IPS DF 6.9 (cell line): ENCODE results near the gene FMNL3.

Experiments
- DNase-seq: peaks from one replicate; pipeline ENCODE4 v3.0.0-alpha.2; 2013; ENCODE audit warnings: low read depth, low spot score
- H3K27ac ChIP-seq: one replicate; pipeline ENCODE4 v1.5.1; 2013; ENCODE audit warnings: low read length, control low read depth
- H3K27me3 ChIP-seq: 2 replicates; pipeline ENCODE4 v1.6.1; 2013; ENCODE audit warnings: mild to moderate bottlenecking, low read length; ENCODE audit not compliant: control insufficient read depth, insufficient read depth
- H3K36me3 ChIP-seq: 2 replicates; pipeline ENCODE4 v1.6.1; 2013; ENCODE audit warnings: low read length; ENCODE audit not compliant: control insufficient read depth, insufficient read depth
- H3K4me1 ChIP-seq: 2 replicates; pipeline ENCODE4 v1.6.1; 2013; ENCODE audit warnings: low read length; ENCODE audit not compliant: control insufficient read depth, insufficient read depth
- H3K4me3 ChIP-seq: 2 replicates; pipeline ENCODE4 v1.5.1; 2013; ENCODE audit warnings: mild to moderate bottlenecking, low read length
- H3K9me3 ChIP-seq: 2 replicates; pipeline ENCODE4 v1.6.1; 2013; ENCODE audit warnings: low read length, inconsistent platforms; ENCODE audit not compliant: control insufficient read depth, insufficient read depth
- WGBS: extraction: QIAGEN DNeasy Blood & Tissue Kit; methylation state at CpG from one replicate; pipeline ENCODE4 v1.1.7; 2013; ENCODE audit warnings: mixed read lengths, missing lambda C conversion rate; ENCODE audit not compliant: insufficient read length, insufficient coverage; 5-methylcytosine and 5-hydroxymethylcytosine counted together

FMNL3 gene

GRCh38 chr12:49674318-49674981 is 32.8 kb downstream of the FMNL3 start:
- H3K27ac ChIP-seq = no peak overlapping the region
- H3K4me1 ChIP-seq = peaks cover 9% of the 10 kb centered on the region
- H3K4me3 ChIP-seq = no peak overlapping the region
- no peaks in the 10 kb centered on the region for H3K9me3 ChIP-seq
- no CpG with 5 or more reads among the region's 4 CpGs for WGBS
- H3K36me3 ChIP-seq = no peaks in the 10 kb centered on the region
- no peaks in the 10 kb centered on the region for H3K27me3 ChIP-seq
- DNase-seq = no peak

- peak; percentile 16 for DNase-seq
- Histone ChIP-seq H3K9me3 (no peaks in the 10 kb centered on the region), H3K27ac (no peak overlapping the region), H3K36me3 (no peaks in the 10 kb centered on the region), H3K4me3 (no peak overlapping the region), H3K27me3 (no peaks in the 10 kb centered on the region), H3K4me1 (peaks cover 9% of the 10 kb centered on the region)
- no CpG with 5 or more reads among the region's 13 CpGs for WGBS
Observed at GRCh38 chr12:49673446-49674317, 33.5 kb downstream of the FMNL3 start.

GRCh38 chr12:49672301-49673217 is 34.6 kb downstream of the FMNL3 start:
- no peak overlapping the region for H3K27ac ChIP-seq
- no peaks in the 10 kb centered on the region for H3K9me3 ChIP-seq
- H3K4me1 ChIP-seq = peaks cover 9% of the 10 kb centered on the region
- no peaks in the 10 kb centered on the region for H3K36me3 ChIP-seq
- DNase-seq = no peak
- WGBS = no CpG with 5 or more reads among the region's 5 CpGs
- H3K27me3 ChIP-seq = no peaks in the 10 kb centered on the region
- H3K4me3 ChIP-seq = no peak overlapping the region

GRCh38 chr12:49671031-49671765 is 36.0 kb downstream of the FMNL3 start:
- no peaks in the 10 kb centered on the region for H3K9me3 ChIP-seq
- DNase-seq = no peak
- H3K36me3 ChIP-seq = no peaks in the 10 kb centered on the region
- H3K4me1 ChIP-seq = peaks cover 9% of the 10 kb centered on the region
- H3K27me3 ChIP-seq = no peaks in the 10 kb centered on the region
- no peak overlapping the region for H3K4me3 ChIP-seq
- no CpG with 5 or more reads among the region's 5 CpGs for WGBS
- H3K27ac ChIP-seq = no peak overlapping the region

- no peak overlapping the region for H3K4me3 ChIP-seq
- H3K27me3 ChIP-seq = no peaks in the 10 kb centered on the region
- no peaks in the 10 kb centered on the region for H3K9me3 ChIP-seq
- H3K27ac ChIP-seq = no peak overlapping the region
- peaks cover 9% of the 10 kb centered on the region for H3K4me1 ChIP-seq
- no peaks in the 10 kb centered on the region for H3K36me3 ChIP-seq
- no peak for DNase-seq
- no CpG with 5 or more reads among the region's 4 CpGs for WGBS
Observed at GRCh38 chr12:49669796-49670195, 37.4 kb downstream of the FMNL3 start.

GRCh38 chr12:49667325-49668090 is 39.7 kb downstream of the FMNL3 start:
- DNase-seq = no peak
- H3K9me3 ChIP-seq = no peaks in the 10 kb centered on the region
- 0 out of 2 replicates have a peak, but pooled peaks cover 3% of the 10 kb centered on the region for H3K36me3 ChIP-seq

GRCh38 chr12:49666176-49666575 is 41.0 kb downstream of the FMNL3 start:
- no peak for DNase-seq
- Histone ChIP-seq H3K4me1 (peaks cover 3% of the 10 kb centered on the region; the same call in 1 of the 2 replicates), H3K27ac (no peak overlapping the region), H3K36me3 (0 out of 2 replicates have a peak, but pooled peaks cover 3% of the 10 kb centered on the region), H3K4me3 (no peak overlapping the region), H3K27me3 (no peaks in the 10 kb centered on the region), H3K9me3 (no peaks in the 10 kb centered on the region)
- no CpG with 5 or more reads among the region's 4 CpGs for WGBS

More at GRCh38 chr12:49667325-49668090, 39.7 kb downstream of the FMNL3 start:
- Histone ChIP-seq H3K27ac (no peak overlapping the region), H3K4me1 (peaks cover 3% of the 10 kb centered on the region), H3K4me3 (no peak overlapping the region), H3K27me3 (no peaks in the 10 kb centered on the region)
- WGBS = no CpG with 5 or more reads among the region's 2 CpGs

- DNase-seq = no peak
- Histone ChIP-seq H3K9me3 (no peaks in the 10 kb centered on the region), H3K4me3 (no peak overlapping the region)
Observed at GRCh38 chr12:49665384-49665783, 41.8 kb downstream of the FMNL3 start.

GRCh38 chr12:49664591-49665239 is 42.5 kb downstream of the FMNL3 start:
- no peaks in the 10 kb centered on the region for H3K9me3 ChIP-seq
- DNase-seq = no peak
- no peaks in the 10 kb centered on the region for H3K27me3 ChIP-seq
- peaks cover 3% of the 10 kb centered on the region; the same call in 1 of the 2 replicates for H3K4me1 ChIP-seq
- no peak overlapping the region for H3K4me3 ChIP-seq
- no peak overlapping the region for H3K27ac ChIP-seq
- H3K36me3 ChIP-seq = 0 out of 2 replicates have a peak, but pooled peaks cover 3% of the 10 kb centered on the region
- WGBS = 100% methylated on average over 1 of the region's 4 CpGs

More at GRCh38 chr12:49665384-49665783, 41.8 kb downstream of the FMNL3 start:
- H3K27ac ChIP-seq = no peak overlapping the region
- no CpG with 5 or more reads among the region's 2 CpGs for WGBS
- H3K36me3 ChIP-seq = 0 out of 2 replicates have a peak, but pooled peaks cover 3% of the 10 kb centered on the region
- H3K27me3 ChIP-seq = no peaks in the 10 kb centered on the region
- peaks cover 3% of the 10 kb centered on the region; the same call in 1 of the 2 replicates for H3K4me1 ChIP-seq
